GM18498 (cell line): Measurements from ENCODE around the gene SESN3.
"Not testable (repeated sequence)": the region's sequence is repeated elsewhere in the genome, so short reads cannot be mapped to it uniquely, and the experiment has no call there.

Experiments used
- ATAC-seq: cut with Tn5 transposase; IDR thresholded peaks from one replicate; pipeline ENCODE4 v1.9.1; 2021; ENCODE audit warnings: mild to moderate bottlenecking, moderate library complexity; ENCODE audit not compliant: unreplicated experiment

The SESN3 gene

GRCh38 chr11:95227060-95227459, 3.9 kb downstream of the SESN3 start:
- ATAC-seq: not testable (repeated sequence)

DNA sequence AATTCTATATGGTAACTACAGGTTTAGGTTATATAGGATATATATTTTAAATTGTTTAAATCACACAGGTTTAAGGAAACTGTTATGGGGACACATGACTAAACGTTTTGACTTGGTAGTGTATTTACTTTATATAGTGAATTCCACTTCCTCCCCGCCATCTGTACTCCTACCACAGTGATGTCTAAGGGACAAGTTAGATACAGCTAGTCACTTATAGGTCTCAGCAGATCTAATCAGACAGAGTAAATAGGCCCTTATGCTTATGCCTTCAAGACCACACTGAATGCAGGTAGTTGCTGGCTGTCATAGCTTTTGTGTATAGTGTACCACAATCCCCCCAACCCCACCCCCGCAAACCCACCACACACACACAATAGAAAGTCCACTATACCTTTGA, 8.2 kb downstream of the SESN3 start:
- ATAC-seq: no peak

GRCh38 chr11:95219599-95219998, 11.4 kb downstream of the SESN3 start:
- ATAC-seq: no peak

GRCh38 chr11:95218149-95218548, 12.9 kb downstream of the SESN3 start:
- ATAC-seq: no peak

- no peak for ATAC-seq
Observed at GRCh38 chr11:95212609-95213008, 18.4 kb downstream of the SESN3 start.

GRCh38 chr11:95209535-95209934, 21.5 kb downstream of the SESN3 start:
- not testable (repeated sequence) for ATAC-seq

DNA sequence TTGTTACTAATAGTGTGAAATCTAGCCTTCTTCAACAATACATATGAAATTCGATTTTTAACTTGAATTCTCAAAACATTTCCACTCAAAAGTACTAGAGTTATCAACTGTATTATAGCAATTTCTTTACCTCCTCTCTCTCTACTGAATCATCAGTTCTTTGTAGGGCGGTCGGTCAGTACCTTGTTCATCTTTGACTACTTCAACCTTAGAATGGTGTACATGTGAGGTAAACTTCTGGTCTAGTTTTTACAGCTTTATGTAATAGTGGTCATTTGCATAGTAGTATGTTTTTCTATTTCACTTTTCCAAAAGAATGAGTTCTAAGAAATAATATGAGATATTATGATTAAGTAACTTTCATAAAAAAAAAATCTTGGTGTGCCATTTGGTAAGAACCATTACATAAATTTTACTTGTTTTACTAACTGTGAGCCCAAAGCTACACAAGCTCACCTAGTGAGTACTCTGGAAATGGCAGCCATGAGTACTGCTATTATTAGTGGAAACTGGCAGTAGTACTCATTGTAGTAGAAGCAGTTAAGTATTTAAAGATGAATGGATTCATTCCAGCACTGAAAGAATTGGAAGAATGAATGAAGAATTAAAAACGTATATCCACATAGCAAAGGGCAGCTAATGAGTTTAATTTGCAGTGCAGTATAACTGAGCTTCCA, 30.1 kb downstream of the SESN3 start:
- ATAC-seq: no peak

GRCh38 chr11:95195831-95196230, 35.2 kb downstream of the SESN3 start:
- no peak for ATAC-seq

DNA sequence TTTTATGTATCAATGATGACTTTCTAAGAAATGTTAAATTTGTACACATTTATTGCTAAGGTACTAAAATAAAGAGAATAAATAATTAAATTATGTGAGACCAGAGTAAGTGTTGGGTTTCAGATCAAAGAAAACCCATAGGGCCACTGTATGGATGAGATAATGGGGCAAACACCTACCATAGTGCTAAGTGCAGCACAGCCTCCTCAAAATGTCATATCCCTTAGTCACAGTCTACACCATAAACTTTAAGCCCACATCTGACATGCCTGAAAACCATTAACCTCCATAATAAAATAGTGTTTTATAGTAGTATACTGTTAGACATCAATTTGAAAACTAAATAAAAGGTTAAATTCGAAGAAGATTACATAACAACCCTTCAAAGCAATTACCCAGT, 37.5 kb downstream of the SESN3 start:
- no peak for ATAC-seq

DNA sequence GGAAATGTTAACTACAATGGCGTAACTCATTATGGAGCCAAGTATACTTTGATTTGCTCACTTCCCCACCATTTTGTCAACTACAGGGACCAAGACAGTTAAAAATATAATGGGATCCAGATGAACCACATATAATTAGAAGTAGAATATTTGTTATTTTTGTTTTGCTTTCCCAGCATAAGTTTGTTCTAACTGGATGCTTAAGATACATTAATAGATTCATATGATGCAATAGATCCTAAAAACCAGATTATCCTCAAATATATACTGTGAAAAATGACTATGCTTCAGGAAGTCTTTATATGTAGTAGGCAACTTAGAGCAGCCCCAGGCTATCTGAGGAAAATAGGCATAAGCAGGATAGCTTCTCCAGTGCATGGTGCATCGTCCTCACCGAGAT, 38.3 kb downstream of the SESN3 start:
- ATAC-seq: no peak

DNA sequence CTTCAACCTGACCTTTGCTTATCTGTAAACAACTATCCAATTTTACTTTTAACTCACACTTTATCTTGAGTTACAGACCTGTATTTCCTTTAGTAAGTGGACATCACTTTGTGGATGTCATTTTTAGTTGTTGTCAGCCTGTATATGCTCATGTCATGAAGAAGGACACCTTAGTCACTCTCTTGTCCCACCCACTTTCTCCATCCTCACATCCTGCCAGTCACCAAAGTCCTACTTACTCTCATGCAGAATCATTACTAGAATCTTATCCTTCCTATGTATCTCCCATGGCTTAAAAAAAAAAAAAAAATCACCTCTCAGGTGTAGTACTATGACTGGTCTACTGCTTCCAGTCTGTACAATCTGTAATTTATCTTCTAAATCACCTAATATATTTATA, 43.3 kb downstream of the SESN3 start:
- no peak for ATAC-seq

- ATAC-seq: no peak
Observed at GRCh38 chr11:95182397-95182796, 48.6 kb downstream of the SESN3 start.

- no peak for ATAC-seq
Observed at GRCh38 chr11:95175818-95176380, 55.1 kb downstream of the SESN3 start.

GRCh38 chr11:95170294-95170693, 60.7 kb downstream of the SESN3 start:
- no peak for ATAC-seq

GRCh38 chr11:95166781-95167180, 64.2 kb downstream of the SESN3 start:
- ATAC-seq: no peak

GRCh38 chr11:95165638-95166037, 65.4 kb downstream of the SESN3 start:
- no peak for ATAC-seq

DNA sequence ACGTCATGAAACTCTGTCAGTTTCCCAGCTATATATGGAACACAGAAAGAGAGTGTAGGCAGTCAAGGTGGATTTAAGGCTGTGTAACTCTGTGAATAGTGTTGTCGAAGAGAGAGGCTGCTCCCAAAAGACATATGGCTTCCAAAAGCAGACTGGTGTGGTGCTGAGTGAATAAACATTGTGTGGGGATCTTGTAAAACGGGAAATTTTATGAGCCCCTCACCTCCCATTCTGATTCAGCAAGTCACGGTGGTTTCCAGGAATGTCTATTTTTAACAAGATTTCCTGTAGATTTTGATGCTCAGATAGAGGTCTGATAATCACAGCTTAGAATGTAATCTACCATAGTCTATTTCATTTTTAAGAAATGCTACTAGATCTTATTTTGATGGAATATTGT, 67.9 kb downstream of the SESN3 start:
- ATAC-seq: no peak

- no peak for ATAC-seq
Observed at GRCh38 chr11:95161248-95161647, 69.8 kb downstream of the SESN3 start.

DNA sequence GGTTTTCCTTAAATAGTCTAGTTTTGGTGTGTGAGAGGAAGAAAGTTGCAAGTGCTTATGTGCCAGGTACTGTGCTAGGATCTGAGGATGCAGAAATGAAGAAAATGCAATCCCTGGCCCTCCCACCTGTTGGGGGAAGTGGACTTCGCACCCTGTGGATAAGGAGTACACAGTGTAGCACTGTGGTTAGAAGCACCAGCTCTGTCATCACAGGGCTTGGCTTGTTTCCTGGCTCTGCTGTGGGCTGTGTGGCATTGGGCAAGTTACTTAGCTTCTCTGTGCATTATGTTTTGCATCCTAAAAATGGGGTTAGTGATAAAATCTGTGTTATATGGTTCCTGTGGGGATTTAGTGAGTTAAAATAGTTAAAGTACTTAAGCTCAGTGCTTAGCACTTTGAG, 73.2 kb downstream of the SESN3 start:
- no peak for ATAC-seq

DNA sequence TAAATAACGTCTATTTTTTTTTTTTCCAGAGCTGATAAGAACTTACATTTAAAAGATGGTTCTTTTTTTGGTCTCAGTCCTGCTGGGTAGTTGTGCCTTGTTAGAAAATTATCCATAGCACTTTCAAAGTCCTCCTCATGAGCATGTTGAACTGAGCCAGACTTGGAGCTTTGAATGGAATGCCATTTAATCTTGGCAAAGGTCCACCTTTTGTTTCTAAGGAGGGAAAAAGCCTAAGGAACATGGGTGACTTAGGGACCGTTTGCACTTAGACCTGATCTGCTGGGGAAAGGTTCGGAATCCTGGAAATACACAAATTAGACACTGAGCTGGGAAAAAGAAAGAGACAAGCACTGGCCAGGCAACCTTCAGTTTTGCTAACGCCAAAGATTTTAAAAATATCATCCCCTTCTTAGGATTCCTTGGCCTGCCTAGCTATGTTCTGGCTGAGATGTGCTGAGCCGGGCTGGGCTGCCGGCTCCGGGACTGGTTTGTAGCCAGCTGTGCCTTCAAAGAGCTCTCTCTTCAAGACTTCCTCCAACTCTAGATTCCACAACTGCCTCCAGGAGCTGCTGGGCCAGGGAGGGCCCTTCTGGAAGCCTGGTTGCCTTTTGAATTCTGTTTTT, 74.0 kb downstream of the SESN3 start:
- no peak for ATAC-seq

DNA sequence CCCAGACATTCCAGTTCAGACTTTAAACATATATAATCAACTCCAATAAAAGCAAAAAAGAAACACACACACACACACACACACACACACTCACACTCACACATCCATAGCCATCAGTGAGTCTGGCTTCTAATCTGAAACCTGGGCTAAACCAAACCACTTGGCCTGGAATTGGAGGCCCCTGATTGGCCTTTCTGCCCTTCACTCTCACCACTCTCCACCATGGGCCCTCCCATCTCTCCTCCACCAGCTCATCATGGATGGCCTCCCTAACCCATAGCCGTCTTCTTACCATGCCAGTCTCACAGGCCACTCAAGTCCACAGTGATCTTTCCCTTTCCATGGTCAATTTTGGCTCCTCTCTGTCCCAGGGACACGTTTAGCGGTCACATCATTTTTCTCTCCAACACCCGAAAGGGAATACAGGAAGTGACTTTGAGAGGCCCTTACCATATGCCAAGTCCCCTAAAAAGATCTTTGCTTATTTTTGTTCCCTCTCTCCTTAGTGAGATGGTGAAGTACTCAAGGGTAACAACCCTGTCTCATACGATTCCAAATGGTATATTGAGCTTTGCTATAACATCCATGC, 74.8 kb downstream of the SESN3 start:
- no peak for ATAC-seq

GRCh38 chr11:95155385-95155784, 75.6 kb downstream of the SESN3 start:
- ATAC-seq: no peak
